ENCODE results near the gene MRPS35. TPM values are rescaled to one million over a fixed set of nuclear protein-coding genes. Genes with fewer than 3 reads are reported as not detected.

MRPS35 gene
- total and polyA plus RNA-seq, 4 donors, result 21.8 to 48.7 (median 32.7) TPM

DNA sequence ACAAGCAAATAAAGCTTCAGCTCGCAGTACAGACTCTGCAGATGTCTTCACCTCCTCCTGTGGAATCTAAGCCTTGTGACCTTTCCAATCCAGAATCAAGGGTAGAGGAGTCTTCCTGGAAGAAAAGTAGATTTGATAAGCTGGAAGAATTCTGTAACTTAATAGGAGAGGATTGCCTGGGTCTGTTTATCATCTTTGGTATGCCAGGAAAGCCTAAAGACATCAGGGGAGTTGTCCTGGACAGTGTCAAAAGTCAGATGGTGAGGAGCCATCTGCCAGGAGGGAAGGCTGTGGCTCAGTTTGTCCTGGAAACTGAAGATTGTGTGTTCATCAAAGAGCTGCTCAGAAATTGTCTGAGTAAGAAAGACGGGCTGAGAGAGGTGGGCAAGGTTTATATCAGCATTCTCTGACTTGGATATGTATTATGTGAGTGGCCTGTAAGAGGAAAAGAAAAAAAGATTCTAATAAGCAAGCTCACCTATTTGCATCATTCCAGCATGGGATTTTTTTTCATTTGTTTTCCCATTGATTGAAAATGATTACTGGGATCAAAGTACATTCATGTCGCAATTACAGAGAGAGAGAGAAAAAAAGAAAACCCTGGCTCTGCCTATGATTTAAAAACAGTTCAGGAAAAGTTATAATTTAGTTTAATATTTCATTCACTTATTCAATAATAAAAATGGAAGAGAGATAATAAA, 13.6 kb upstream of the MRPS35 start:
- TF ChIP-seq, protein P1, sequence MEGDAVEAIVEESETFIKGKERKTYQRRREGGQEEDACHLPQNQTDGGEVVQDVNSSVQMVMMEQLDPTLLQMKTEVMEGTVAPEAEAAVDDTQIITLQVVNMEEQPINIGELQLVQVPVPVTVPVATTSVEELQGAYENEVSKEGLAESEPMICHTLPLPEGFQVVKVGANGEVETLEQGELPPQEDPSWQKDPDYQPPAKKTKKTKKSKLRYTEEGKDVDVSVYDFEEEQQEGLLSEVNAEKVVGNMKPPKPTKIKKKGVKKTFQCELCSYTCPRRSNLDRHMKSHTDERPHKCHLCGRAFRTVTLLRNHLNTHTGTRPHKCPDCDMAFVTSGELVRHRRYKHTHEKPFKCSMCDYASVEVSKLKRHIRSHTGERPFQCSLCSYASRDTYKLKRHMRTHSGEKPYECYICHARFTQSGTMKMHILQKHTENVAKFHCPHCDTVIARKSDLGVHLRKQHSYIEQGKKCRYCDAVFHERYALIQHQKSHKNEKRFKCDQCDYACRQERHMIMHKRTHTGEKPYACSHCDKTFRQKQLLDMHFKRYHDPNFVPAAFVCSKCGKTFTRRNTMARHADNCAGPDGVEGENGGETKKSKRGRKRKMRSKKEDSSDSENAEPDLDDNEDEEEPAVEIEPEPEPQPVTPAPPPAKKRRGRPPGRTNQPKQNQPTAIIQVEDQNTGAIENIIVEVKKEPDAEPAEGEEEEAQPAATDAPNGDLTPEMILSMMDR (IDR thresholded peaks at IDR 0.05; ENCODE audit: control extremely low read depth, extremely low read depth), result no peak
- 93 to 95% methylated on average over 3 of the region's 3 CpGs for WGBS, 2 donors
- H3K4me3 ChIP-seq, result no peak overlapping the region
- H3K4me1 ChIP-seq (ENCODE audit: control insufficient read depth in 5 of 5, insufficient read depth in 5 of 5, low read length in 5 of 5), result no peaks in the 10 kb centered on the region
- H3K9ac ChIP-seq (ENCODE audit: insufficient read depth in 1 of 2, low read length in 2 of 2), result no peak overlapping the region
- no peaks in the 10 kb centered on the region for H3K9me3 ChIP-seq (ENCODE audit: control insufficient read depth in 4 of 4, insufficient read depth in 3 of 4, low read length in 3 of 4)
- no peak overlapping the region for H3K27ac ChIP-seq (ENCODE audit: low read depth in 1 of 2, low read length in 1 of 2)
- no peaks in the 10 kb centered on the region for H3K27me3 ChIP-seq (ENCODE audit: control insufficient read depth in 3 of 3, insufficient read depth in 3 of 3, low read length in 2 of 3)
- ATAC-seq (ENCODE audit: insufficient read depth, low FRiP score) (no peak), DNase-seq (no peak)
- H3K36me3 ChIP-seq (ENCODE audit: control insufficient read depth in 4 of 4, insufficient read depth in 4 of 4, low read length in 4 of 4), result peaks cover under 1 to 24% (median 13%) of the 10 kb centered on the region in 4 donors

DNA sequence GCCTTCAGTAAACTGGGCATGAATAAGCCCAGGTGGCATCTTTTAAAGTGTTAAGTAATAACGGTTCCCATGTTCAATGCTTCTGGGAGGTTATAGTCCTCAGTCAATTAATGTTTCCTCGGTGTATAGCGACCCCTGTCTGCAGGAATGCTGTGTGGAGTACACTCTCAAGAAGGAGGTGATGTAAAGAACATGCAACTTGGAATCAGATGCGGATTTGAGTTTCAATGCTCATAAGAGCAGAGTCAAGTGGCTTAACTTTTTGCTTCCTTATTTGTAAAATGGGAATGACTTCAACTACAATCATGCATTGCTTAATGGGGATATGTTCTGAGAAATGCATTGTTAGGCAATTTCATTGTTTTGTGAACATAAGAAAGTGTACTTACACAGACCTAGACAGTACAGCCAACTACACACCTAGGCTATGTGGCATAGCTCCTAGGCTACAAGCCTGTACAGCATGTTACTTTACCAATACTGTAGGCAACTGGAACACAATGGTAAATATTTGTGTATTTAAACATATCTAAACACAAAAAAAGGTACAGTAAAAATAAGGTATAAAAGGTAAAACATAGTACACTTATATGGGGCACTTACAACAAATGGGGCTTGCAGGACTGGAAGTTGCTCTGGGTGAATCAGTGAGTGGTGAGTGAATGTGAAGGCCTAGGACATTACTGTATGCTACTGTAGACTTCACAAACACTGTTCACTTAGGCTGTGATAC, 6.7 kb upstream of the MRPS35 start:
- Histone ChIP-seq H3K4me3 (no peak overlapping the region), H3K27ac (ENCODE audit: low read depth in 1 of 2, low read length in 1 of 2) (no peak overlapping the region), H3K27me3 (ENCODE audit: control insufficient read depth in 3 of 3, insufficient read depth in 3 of 3, low read length in 2 of 3) (no peaks in the 10 kb centered on the region), H3K9me3 (ENCODE audit: control insufficient read depth in 4 of 4, insufficient read depth in 3 of 4, low read length in 3 of 4) (no peaks in the 10 kb centered on the region), H3K9ac (ENCODE audit: insufficient read depth in 1 of 2, low read length in 2 of 2) (no peak overlapping the region), H3K36me3 (ENCODE audit: control insufficient read depth in 4 of 4, insufficient read depth in 4 of 4, low read length in 4 of 4) (no peaks in the 10 kb centered on the region), H3K4me1 (ENCODE audit: control insufficient read depth in 5 of 5, insufficient read depth in 5 of 5, low read length in 5 of 5) (no peaks in the 10 kb centered on the region)
- TF ChIP-seq, protein P1 (IDR thresholded peaks at IDR 0.05; ENCODE audit: control extremely low read depth, extremely low read depth), result peak; percentile 67
- 3 to 8% methylated on average over 4 of the region's 4 CpGs for WGBS, 2 donors
- peak; percentile 78 to 86 (median 81) for DNase-seq
- ATAC-seq (ENCODE audit: insufficient read depth, low FRiP score), result peak; percentile 87

DNA sequence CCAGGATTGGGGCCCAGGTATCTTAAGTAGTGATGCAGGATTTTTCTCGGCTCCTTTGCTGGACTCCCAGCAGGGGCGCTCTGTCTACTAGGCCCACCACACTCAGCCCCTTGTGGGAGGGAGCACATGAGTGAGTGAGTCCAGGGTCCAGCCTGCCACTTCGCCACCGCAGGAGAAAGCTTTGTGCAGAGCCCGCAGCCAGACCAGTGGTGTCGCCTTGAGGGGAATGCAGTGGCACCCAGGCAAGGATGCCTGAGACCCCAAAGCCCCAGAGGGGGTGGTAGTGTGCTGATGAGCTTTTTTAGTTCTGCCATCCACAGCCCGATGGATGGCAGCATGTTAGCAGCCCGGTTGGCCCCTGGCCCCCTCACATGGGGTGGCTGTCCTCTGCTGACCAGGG, 5.4 kb upstream of the MRPS35 start:
- H3K9me3 ChIP-seq (ENCODE audit: control insufficient read depth in 4 of 4, insufficient read depth in 3 of 4, low read length in 3 of 4), result no peaks in the 10 kb centered on the region

More for the DNA sequence above, 5.4 kb upstream of the MRPS35 start:
- WGBS, 2 donors, result 94% methylated on average over 8 of the region's 8 CpGs
- TF ChIP-seq, protein P1 (IDR thresholded peaks at IDR 0.05; ENCODE audit: control extremely low read depth, extremely low read depth), result no peak
- H3K36me3 ChIP-seq (ENCODE audit: control insufficient read depth in 4 of 4, insufficient read depth in 4 of 4, low read length in 4 of 4), result no peaks in the 10 kb centered on the region
- no peak overlapping the region for H3K9ac ChIP-seq (ENCODE audit: insufficient read depth in 1 of 2, low read length in 2 of 2)
- H3K4me1 ChIP-seq (ENCODE audit: control insufficient read depth in 5 of 5, insufficient read depth in 5 of 5, low read length in 5 of 5), result peaks cover 0 to 3% (median 0%) of the 10 kb centered on the region in 5 donors
- no peak overlapping the region for H3K27ac ChIP-seq (ENCODE audit: low read depth in 1 of 2, low read length in 1 of 2)
- no peak overlapping the region for H3K4me3 ChIP-seq
- ATAC-seq (ENCODE audit: insufficient read depth, low FRiP score) (no peak), DNase-seq (no peak)
- H3K27me3 ChIP-seq (ENCODE audit: control insufficient read depth in 3 of 3, insufficient read depth in 3 of 3, low read length in 2 of 3), result no peaks in the 10 kb centered on the region
